DMS 273 (cell line): ENCODE measurements around the gene KCNH4.
A peak's percentile ranks its signal among the peaks of the same experiment; 100 is the strongest.
"Not testable (repeated sequence)": the region's sequence is repeated elsewhere in the genome, so short reads cannot be mapped to it uniquely, and the experiment has no call there.

Experiments used
- DNase-seq: peaks from one replicate; lab custom pipeline; 2025; ENCODE audit not compliant: unreplicated experiment; lab: John Stamatoyannopoulos, UW

Gene KCNH4

GRCh38 chr17:42140690-42141089 lies 40.3 kb downstream of the KCNH4 start:
- not testable (repeated sequence) for DNase-seq

- peak; percentile 39 for DNase-seq
Observed at GRCh38 chr17:42138749-42139492, 42.0 kb downstream of the KCNH4 start.

- DNase-seq: no peak
Observed at GRCh38 chr17:42136654-42137051, 44.3 kb downstream of the KCNH4 start.

- DNase-seq: no peak
Observed at GRCh38 chr17:42135664-42136653, 45.0 kb downstream of the KCNH4 start.

GRCh38 chr17:42135151-42135550 lies 45.8 kb downstream of the KCNH4 start:
- DNase-seq: no peak

- DNase-seq: peak; percentile 74
Observed at GRCh38 chr17:42133461-42134041, 47.4 kb downstream of the KCNH4 start.

GRCh38 chr17:42132941-42133340 lies 48.0 kb downstream of the KCNH4 start:
- DNase-seq: no peak

GRCh38 chr17:42131981-42132432 lies 48.9 kb downstream of the KCNH4 start:
- DNase-seq: no peak

GRCh38 chr17:42131232-42131631 lies 49.7 kb downstream of the KCNH4 start:
- DNase-seq: no peak

GRCh38 chr17:42130310-42130936 lies 50.5 kb downstream of the KCNH4 start:
- DNase-seq: no peak

- no peak for DNase-seq
Observed at GRCh38 chr17:42129109-42129837, 51.7 kb downstream of the KCNH4 start.

- no peak for DNase-seq
Observed at GRCh38 chr17:42127414-42127813, 53.5 kb downstream of the KCNH4 start.

- DNase-seq: no peak
Observed at GRCh38 chr17:42126836-42127235, 54.1 kb downstream of the KCNH4 start.

- DNase-seq: no peak
Observed at GRCh38 chr17:42125565-42125964, 55.4 kb downstream of the KCNH4 start.

GRCh38 chr17:42124256-42124655 lies 56.7 kb downstream of the KCNH4 start:
- DNase-seq: no peak

- no peak for DNase-seq
Observed at GRCh38 chr17:42122371-42123303, 58.3 kb downstream of the KCNH4 start, which contains the start of gene HSPB9. HSPB9 (plus strand) TSS chr17:42122804; CDS start chr17:42122851, 47 bp downstream.

GRCh38 chr17:42120770-42121769 lies 59.9 kb downstream of the KCNH4 start, which contains the start of gene KAT2A:
KAT2A (minus strand) TSS chr17:42121367; CDS start chr17:42121304, 63 bp downstream.
- DNase-seq: peak; percentile 95
